ENCODE measurements around the gene ZMYM2.

The ZMYM2 gene

GRCh38 chr13:20045950-20046548 lies 87.5 kb downstream of the ZMYM2 start:
- no peak for DNase-seq (ENCODE audit: low read depth)

DNA sequence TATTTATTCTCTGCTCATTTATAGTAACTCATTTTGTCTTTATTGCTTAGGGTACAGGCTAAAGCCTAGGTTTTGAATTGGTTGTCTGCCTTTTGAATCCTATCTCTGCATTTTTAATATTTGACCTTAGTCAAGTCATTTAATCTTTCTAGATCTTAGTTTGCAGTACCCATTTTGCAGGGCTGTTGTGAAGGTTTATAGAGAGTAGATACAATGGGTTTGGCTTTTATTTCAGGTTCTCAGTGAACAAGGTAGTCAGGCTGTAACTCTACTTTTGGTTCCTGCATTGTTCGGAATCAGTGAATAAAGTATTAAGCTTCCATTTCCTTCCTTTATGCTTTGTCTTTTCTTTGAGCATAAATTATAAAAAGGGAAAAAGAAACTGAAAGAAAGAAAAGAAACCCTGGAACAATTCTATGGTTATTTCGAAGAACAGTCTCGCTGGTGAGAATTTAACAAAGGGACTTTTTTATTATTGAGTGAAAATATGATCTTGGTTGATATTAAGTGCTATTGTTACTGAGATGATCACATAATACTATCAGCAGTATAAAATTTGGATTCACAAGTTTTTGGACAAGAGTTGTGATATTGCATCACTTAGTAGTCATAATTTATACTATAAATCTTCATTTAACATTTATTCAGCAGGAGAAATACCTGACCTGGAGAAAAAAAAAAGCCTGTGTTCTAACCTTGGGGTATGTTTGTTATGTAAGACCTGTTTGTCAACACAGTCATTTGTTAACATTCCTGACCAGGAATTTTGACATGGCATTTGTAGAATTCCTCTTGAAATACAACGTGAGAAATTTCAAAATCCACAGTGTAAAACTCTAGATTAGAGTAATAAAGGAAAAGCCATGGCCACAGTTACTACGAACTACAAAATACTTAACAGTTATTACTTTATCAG lies 91.3 kb downstream of the ZMYM2 start:
- no peak for DNase-seq (ENCODE audit: low read depth)

DNA sequence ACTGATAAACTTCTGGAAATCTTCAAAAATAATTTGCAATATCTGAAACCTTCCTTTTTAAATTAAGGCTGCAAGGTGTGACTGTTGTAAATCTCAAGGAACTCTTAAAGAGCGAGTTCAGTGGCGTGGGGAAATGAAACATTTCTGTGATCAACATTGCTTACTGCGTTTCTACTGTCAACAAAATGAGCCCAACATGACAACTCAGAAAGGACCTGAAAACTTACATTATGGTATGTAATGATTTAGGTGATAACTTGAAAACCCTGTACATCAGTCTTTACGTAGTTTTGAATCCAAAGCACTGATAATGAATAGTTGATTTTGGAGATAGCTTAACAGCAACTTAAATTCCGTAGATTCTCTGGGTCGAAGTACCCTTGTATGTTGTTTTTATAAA lies 92.8 kb downstream of the ZMYM2 start:
- DNase-seq (ENCODE audit: low read depth) = no peak

DNA sequence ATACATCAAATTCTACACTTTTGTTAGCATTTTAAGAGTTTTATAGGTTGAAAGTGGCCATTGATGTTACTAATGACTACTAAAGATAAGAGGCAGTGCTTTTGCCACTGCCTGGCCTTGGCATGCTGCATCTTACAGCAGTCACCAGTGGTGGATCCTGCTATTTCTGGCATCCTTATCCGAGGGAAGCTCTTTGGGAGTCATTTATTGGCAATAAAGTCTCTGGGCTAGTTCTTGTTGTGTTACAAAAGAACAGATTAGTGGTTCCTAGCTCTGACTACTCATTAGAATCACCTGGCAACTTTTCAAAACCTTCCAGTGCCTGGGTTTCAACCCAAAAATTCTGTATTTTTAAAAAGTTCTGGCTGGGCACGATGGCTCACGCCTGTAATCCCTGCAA lies 94.5 kb downstream of the ZMYM2 start:
- DNase-seq (ENCODE audit: low read depth) = no peak

DNA sequence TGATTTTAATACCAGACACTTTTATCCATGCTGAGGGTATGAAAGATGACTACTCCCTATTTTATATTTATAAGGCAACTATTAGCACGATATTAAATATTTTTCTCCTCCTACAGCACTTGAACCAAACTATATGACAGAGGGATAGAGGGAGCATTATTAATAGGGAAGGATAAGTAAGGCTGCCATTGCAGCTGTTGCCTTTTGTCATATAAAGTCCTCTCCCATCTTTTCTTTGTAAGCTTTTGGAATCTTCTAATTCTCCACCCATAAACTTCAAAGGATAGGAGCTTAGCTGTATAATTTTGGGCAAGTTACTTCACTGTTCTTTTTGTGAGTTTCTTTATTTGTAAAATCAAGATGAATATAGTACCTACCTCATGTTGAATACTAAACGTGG lies 95.4 kb downstream of the ZMYM2 start:
- DNase-seq (ENCODE audit: low read depth) = no peak

DNA sequence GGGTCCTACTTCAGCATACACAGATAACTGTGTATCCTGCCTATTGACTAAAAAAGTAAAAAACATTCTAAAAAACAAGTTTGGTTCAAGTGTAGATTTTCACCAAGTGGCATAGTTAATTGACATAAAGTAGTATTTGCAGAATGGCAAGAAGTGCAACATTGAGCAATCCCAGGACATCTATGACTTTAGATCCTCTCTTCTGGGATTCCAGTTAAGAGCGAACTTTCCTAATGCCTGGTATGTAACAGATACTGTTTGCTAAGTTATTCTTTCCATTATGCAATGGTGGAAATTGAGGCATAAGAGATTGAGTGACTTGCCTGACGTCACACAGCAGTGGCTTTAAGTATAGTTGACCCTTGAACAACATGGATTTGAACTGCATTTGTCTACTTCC lies 96.1 kb downstream of the ZMYM2 start:
- DNase-seq (ENCODE audit: low read depth) = no peak

GRCh38 chr13:20057214-20057613 lies 98.7 kb downstream of the ZMYM2 start:
- no peak for DNase-seq (ENCODE audit: low read depth)

- DNase-seq (ENCODE audit: low read depth) = no peak
Observed at GRCh38 chr13:20057963-20058362, 99.4 kb downstream of the ZMYM2 start.

- DNase-seq (ENCODE audit: low read depth) = no peak
Observed at GRCh38 chr13:20058476-20058875, 99.9 kb downstream of the ZMYM2 start.

DNA sequence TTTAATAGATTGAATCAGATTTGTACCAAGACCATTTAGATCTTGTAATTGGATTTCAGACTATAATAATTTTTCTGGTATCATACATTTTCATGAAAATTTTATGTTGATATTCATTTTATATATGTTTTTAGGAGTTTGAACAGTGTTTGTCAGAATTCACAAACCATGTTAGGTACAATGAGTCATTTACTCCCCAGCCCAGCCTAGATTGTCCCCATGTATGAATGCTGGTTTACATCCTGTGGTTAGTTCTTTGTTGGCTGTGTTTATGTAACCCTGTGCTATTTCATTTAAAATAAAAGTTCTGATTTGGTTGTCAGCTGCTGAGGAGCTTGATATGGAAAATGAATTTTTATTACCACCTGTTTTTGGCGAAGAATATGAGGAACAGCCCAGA lies 105.6 kb downstream of the ZMYM2 start:
- no peak for DNase-seq (ENCODE audit: low read depth)

GRCh38 chr13:20065516-20065915 lies 107.0 kb downstream of the ZMYM2 start:
- no peak for DNase-seq (ENCODE audit: low read depth)

DNA sequence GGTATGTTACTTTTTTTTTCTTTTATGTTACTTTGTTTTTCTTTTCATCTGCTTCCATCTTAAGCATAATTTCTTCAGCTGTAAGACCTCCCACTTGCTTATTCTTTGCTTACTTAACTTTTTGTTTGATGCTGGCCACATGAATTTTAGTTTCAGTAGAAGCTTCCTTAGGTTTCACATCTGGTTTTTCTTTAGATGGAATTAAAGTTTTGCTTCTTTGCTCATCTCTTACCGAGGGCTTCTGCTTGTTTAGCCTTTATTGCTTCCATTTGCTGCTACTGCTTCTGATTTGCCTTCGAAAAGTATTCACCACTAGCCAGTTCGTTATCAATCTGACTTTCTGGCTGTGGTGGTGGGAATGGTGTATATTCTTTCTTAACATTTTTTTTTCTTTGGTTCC lies 111.4 kb downstream of the ZMYM2 start:
- DNase-seq (ENCODE audit: low read depth) = no peak

DNA sequence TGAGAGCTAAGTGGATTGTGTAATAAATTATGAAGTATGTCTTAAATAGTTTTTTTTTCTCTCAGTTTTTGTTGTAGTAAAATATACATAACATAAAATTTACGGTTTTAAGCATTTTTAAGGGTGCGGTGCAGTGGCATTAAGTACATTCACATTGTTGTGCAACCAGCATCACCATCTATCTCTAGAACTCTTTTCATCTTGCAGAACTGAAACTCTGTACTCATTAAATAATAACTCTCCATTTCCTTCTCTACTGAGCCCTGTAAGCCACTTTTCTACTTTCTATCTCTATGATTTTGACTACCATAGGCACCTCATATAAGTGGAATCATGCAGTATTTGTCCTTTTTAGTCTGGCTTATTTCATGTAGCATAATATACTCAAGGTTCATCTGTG lies 115.2 kb downstream of the ZMYM2 start:
- DNase-seq (ENCODE audit: low read depth) = no peak

- DNase-seq (ENCODE audit: low read depth) = no peak
Observed at GRCh38 chr13:20074966-20075365, 116.4 kb downstream of the ZMYM2 start.

- DNase-seq (ENCODE audit: low read depth) = no peak
Observed at GRCh38 chr13:20077086-20077485, 118.6 kb downstream of the ZMYM2 start.

- no peak for DNase-seq (ENCODE audit: low read depth)
Observed at GRCh38 chr13:20080377-20081164, 122.0 kb downstream of the ZMYM2 start.

GRCh38 chr13:20090349-20090748 lies 131.8 kb downstream of the ZMYM2 start:
- no peak for DNase-seq (ENCODE audit: low read depth)

DNA sequence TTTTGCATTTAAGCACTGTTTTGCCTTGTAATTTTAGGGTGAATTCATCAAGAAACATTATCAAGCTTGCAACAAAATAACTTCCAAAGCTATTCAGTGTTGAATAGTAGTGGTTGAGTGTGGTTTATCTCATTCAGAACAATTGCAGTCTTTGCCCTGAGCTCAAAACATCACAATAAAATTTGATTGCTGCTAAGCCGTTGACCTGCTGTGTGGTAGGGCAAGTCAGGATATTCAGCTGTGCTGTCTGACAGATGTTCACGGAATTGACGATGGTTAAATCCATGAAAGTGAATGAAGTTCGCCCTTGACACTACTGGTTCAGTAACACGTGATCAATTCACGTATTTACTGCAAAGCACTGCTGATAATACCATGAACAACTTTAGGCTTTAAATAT lies 135.4 kb downstream of the ZMYM2 start:
- DNase-seq (ENCODE audit: low read depth) = no peak

DNA sequence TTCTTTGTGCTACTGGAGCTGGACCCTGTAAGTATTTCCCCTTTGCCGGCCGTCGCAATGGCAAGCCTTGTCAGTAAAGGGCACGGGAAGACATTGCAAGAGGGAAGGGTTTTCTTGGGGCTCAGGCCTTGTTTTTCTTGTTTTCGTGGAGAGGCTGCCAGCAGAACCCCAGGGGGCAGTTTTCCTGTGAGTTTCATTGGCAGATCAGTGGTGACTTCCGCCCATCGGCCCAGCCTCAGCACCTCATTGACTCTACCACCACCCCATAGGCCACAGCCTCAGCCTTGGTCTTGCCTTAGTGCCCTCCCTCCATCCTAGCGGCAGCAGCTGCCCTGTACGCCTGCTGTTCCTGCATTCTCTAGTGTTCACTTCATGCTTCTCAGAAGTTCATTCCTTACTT lies 140.8 kb downstream of the ZMYM2 start:
- no peak for DNase-seq (ENCODE audit: low read depth)

GRCh38 chr13:20101467-20102316 lies 143.2 kb downstream of the ZMYM2 start:
- no peak for DNase-seq (ENCODE audit: low read depth)

- DNase-seq (ENCODE audit: low read depth) = no peak
Observed at GRCh38 chr13:20102525-20103180, 144.1 kb downstream of the ZMYM2 start.
